Measurements from ENCODE around the gene ENPP7.

ENPP7 gene

DNA sequence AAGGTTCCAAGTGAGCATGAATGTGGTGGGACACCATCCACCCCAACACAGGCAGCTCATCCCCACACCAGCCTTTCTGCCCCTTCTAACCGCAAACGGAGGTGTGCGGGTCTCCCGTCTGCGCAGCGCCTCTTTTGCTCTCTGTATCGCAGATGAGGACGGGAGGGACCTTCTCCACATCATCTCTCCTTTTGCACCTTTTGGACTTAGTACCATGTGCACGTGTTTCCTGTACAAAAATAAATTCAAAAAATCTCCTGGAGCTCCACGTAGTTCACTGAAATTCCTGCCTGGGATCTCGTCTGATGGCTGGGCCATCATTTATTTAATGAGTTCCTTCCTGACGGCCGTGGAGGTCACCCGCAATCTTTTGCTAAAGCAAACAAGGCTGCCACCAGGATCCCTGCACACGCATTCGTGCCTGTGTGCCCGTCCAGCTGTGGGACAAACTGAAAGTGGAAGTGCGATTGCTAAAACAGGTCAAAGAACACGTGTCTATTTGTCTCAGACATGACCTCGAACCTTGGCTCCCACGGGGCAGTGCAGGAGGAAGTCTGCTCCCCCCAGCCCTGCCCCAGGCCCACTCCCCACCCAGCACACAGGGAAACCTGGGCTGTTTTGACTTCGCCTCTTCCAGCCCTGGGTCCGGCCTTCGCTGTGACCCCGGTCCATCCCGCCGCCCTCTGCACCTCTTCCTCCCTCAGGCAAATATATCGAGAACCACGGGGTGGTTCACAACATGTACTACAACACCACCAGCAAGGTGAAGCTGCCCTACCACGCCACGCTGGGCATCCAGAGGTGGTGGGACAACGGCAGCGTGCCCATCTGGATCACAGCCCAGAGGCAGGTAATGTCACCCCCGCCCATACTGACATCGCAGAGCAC is 2.3 kb downstream of the ENPP7 start:
- DNase-seq (ENCODE audit: low read depth), result no peak

DNA sequence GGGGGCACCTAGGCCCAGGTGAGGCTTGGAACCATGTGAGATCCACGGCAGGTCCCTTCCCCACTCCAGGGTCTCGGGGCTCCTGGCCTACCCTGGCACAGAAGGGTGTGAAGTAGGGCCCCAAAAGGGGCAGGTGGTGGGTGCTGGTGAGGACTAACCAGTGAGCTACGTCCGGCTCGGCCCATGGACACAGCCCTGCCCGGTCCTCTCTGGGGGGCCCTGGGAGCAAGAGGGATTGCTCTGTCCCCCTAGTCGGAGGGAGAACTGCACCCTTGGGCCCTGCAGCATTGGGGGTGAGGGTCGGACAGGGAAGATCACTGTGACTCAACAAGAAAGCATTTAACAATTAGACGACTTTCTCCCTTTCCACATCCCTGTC is 2.9 kb downstream of the ENPP7 start:
- no peak for DNase-seq (ENCODE audit: low read depth)

DNA sequence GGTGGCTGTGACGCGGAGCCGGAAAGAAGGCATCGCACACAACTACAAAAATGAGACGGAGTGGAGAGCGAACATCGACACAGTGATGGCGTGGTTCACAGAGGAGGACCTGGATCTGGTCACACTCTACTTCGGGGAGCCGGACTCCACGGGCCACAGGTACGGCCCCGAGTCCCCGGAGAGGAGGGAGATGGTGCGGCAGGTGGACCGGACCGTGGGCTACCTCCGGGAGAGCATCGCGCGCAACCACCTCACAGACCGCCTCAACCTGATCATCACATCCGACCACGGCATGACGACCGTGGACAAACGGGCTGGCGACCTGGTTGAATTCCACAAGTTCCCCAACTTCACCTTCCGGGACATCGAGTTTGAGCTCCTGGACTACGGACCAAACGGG is 4.4 kb downstream of the ENPP7 start:
- DNase-seq (ENCODE audit: low read depth), result no peak

DNA sequence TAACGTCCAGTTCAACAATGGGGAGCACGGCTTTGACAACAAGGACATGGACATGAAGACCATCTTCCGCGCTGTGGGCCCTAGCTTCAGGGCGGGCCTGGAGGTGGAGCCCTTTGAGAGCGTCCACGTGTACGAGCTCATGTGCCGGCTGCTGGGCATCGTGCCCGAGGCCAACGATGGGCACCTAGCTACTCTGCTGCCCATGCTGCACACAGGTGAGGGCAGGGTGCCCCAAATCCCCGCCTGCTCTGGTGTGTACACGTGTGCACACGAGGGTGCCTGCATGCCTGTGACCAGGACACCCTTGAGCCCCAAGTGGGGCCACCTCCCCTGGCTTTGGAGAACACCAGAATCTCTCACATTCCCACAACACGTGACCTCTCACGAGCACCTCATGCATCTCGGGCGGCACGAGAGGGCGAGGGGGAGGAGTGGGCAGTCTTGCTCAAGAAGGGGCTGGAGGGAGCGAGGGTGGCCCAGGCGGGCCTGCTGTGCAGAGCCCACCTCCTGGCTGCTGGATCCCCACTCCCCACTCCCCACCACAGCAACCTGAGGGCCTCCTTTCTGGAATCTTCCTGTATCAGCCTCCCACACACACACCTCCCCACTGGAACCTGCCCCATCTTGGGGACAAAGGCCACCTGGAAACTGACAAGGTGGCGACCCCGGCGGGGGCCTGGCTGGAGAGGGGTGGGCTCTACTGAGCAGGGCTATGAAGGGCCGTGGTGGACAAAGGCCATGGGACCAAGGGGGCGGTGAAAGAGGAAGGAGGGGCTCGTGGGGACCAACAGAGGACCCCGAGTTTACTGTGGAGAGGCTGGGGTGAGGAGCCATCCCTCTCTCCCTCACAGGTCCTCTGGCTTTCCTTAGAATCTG is 6.5 kb downstream of the ENPP7 start:
- DNase-seq (ENCODE audit: low read depth), result no peak

DNA sequence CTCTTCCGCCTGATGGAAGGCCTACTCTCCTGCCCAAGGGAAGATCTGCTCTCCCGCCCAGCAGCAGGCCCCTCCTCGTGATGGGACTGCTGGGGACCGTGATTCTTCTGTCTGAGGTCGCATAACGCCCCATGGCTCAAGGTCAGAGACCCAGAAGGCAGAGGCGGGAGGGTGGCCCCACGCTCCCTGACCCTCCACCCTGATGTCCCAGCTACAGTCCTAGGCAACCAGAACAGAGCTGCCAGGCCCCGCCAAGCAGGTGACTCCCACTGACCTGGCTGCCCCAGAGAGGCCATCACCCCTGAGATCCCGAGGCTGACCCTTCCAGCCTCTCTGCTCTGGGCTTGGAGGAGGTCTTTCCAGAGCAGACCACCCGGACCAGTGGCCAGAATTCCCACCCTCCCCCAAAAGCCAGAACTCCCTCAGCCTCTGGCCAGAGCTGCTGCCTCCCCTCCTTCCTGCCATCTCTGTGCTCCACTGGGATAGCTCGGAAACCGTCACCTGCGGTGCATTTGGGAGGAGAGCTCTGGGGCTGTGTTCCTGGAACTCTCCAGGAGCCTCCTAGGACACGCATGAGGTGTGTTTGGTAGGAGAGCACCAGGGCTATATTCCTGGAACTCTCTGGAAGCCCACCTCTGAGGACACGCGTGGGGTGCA is 7.3 kb downstream of the ENPP7 start:
- no peak for DNase-seq (ENCODE audit: low read depth)

DNA sequence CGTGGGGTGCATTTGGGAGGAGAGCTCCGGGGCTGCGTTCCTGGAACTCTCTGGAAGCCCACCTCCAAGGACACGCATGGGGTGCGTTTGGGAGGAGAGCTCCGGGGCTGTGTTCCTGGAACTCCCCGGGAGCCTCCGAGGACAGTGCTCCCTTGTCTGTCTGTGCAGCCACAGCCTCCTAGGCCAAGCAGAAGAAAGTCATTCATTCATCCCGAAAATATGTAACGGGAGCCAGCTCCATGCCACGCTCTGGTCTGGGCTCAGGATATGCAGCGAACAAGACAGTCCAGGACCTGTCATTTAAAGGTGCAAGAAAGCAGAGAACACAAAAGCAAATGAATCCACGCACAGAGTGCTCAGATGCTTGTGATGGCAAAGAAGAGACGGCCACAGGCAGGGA is 7.9 kb downstream of the ENPP7 start:
- no peak for DNase-seq (ENCODE audit: low read depth)

DNA sequence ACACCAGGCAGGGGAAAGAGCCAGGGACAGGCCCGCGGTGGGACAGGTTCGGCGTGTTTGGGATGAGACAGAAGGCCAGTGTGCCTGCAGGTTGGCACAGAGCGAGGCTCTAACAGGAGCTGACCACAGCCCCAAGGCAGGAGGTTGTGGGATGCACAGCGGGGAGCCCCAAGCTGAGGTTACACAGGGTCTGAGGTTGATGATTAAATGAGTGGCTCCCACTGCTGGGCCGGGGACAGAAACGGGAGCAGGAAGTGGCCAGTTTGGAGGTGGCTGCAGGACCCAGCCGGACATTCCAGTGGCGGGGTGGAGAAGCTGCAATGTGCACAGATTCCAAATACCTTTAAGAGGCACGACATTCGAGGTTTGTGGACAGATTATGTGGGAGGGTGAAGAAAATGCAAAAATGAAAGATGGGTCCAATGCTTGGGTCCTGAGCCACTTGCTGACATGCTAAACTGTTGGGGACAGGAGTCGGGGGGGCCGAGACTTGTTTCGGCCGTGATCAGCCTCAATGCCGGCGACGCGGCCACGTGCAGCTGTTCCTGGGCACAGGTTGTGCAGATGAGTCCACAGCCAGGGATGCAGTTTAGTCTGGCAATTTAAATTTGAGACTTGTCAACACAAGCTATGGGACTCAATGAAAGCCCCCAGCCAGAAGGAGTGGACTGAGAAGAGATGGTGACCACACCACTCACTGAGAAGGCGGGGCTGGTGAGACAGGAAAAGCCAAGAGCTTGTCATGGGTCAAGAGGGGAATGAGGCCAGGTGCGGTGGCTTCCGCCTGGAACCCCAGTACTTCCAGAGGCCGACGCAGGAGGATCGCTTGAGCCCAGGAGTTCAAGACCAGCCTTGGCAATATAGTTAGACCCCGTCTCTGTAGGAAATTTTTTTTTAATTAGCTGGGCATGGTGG is 8.7 kb downstream of the ENPP7 start:
- DNase-seq (ENCODE audit: low read depth), result no peak

DNA sequence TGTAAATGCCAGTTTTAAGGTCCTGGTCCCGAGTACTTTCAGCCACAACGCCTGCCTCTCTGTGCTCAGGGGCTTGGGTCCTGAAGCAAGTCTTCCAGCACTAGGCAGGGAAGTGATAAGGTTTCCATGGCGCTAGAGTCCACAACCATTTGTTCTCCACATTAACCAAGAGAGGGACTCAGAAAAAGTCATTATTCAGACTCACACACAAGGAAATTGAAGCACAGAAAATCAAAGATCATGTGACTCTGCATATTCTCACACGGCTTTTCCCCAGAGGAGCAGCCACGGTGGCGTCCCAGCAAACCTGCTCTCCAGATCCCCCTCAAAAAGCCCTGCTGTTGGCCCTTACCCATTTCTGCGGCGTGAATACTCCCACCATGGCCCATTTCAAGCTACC is 9.7 kb downstream of the ENPP7 start:
- DNase-seq (ENCODE audit: low read depth), result no peak

DNA sequence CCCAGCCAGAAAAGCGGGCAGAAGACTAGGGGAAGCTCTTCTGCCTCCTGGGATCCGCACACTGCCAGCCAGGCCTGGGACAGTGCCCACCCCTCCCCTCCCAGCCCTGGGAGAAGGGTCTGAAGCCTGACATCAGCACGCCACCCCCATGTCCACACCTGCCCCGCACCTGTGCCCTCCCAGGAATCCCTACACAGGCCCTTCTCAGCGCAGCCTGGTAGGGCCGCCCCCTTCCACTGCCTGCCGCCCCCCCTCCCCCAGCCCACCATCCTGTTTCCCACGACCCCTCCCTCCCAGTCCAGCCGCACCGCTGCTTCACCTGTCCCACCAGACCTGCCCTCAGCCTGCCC is 10.6 kb downstream of the ENPP7 start:
- no peak for DNase-seq (ENCODE audit: low read depth)

DNA sequence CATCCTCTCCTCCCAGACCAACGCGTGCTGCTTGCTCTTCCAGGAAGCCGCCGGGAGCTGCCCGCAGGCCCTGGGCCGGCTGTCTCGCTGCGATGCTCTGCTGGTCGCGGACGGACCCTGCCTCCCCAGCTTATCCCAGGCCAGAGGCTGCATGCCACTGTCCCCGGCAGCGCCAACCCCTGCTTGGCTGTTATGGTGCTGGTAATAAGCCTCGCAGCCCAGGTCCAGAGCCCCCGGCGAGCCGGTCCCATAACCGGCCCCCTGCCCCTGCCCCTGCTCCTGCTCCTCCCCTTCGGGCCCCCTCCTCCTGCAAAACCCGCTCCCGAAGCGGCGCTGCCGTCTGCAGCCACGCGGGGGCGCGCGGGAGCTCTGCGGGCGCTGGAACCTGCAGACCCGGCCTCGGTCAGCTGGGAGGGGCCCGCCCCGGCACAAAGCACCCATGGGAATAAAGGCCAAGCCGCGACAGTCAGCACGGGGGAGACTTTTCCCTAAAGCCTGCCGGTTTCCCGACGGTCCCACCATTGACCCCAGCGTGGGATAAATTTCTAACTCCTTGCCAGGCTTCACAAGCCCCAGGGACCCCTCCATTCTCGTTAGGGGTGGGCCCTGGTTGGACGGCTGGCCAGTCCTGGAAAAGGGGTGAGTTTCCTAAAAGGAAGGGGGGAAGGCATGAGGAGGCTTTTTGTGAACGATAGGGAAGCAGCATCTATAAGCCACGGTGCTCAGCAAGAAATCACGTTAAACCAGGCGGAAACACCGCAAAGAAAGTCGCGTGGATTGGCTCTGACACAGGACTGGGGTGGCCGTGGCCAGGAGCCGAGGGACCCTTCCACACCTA is 11.2 kb downstream of the ENPP7 start:
- peak; percentile 17 for DNase-seq (ENCODE audit: low read depth)

DNA sequence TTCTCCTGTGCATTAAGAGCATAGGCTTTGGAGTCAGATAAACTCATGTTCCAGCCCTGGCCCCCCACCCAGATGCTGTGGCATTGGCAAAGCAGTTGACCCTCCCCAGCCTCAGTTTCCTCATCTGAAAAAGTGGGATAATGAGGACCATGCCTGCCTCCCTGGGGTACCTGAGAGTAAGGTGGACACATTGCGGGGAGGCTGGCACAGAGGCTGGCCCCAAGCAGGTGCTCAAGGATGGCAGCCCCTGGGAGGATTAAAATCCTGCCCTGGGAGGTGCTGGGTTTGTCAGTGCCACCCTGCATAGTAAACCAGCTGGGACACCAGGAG is 11.8 kb downstream of the ENPP7 start:
- no peak for DNase-seq (ENCODE audit: low read depth)

DNA sequence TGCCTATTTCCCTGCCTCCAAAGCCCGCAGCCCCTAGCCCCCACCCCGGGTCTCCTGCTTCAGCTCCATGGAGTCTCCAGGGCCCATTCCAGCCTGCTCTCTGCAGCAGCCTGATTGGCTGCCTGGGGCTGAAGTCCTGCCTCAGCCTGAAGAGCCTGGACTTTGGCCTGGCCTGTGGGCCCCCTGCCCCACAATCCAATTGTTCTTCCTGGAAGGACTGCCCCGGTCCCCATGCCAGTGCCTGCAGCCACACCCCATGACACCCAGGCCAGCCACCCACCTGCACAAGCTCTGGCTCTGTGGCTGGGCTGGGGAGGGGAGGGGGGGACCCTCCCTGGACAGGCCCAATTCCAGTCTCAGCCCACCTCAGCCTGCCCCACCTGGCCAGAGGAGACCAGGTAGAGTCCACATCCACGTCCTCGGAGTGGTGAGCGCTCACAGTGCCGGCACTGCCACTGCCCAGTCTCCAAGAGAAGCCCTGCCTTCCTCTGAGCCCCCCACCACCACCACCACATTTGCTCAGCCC is 12.3 kb downstream of the ENPP7 start:
- DNase-seq (ENCODE audit: low read depth), result no peak

DNA sequence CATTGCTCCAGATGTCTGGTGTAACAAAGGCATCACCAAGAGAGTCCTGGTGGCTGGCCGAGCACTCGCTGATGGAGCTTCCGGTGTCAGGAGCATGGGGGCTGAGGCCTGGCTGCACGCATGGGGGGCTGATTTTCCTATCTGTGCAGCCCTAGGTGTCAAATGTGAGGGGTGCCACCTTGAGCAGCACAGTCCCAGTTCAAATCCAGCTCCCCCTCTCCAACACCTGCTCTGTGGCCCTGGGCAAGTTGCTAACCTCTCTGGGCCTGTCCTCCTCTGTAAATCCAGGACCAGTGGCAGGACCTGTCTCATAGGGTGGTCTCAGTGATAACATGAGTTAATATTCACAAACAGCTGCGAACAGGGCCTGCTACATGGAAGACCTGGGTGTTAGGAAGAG is 12.9 kb downstream of the ENPP7 start:
- no peak for DNase-seq (ENCODE audit: low read depth)

DNA sequence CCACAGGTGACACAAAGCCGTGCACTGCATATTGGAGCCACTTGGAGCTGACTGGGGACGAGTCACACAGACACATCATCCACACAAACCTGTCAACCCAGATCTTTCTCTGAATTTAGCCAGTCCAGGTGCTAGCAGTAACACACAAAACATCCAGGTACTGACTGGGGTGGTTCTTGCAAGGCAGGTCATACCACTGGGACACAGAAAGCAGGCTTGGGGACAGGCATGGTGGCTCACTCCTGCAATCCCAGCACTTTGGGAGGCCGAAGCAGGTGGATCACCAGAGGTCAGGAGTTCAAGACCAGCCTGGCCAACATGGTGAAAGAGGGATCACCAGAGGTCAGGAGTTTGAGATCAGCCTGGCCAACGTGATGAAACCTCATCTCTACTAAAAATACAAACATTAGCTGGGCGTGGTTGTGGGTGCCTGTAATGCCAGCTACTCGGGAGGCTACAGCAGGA is 14.9 kb downstream of the ENPP7 start:
- DNase-seq (ENCODE audit: low read depth), result no peak

DNA sequence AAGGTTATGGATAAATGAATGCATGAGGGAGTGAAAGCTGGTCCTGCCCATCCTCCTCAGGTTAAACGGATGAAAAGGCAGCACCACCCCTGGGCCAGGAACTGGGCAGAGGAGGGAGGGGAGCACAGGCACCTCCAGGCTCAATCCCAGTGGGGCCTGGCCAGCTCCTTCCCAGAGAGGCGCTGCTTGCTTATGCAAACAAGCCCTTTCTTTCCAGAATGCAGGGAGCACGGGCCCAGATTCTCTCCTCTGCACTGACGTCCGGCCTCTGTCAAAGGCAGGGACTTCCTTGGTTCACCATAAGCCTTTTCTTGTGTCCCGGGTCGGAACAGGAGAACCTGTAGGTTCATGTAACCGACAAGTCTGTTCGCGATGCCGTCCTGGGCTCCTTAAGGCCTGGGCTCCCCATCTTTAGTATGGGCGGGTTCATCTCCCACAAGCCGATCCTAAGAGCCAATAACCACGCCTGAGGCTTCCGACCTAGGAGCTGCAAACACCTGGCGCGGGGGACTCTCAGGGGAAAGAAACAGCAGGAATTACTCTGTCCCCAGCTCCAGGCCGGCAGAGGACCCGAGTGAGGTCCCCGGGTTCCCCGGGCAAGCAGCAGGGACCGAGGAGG is 16.3 kb downstream of the ENPP7 start:
- no peak for DNase-seq (ENCODE audit: low read depth)

DNA sequence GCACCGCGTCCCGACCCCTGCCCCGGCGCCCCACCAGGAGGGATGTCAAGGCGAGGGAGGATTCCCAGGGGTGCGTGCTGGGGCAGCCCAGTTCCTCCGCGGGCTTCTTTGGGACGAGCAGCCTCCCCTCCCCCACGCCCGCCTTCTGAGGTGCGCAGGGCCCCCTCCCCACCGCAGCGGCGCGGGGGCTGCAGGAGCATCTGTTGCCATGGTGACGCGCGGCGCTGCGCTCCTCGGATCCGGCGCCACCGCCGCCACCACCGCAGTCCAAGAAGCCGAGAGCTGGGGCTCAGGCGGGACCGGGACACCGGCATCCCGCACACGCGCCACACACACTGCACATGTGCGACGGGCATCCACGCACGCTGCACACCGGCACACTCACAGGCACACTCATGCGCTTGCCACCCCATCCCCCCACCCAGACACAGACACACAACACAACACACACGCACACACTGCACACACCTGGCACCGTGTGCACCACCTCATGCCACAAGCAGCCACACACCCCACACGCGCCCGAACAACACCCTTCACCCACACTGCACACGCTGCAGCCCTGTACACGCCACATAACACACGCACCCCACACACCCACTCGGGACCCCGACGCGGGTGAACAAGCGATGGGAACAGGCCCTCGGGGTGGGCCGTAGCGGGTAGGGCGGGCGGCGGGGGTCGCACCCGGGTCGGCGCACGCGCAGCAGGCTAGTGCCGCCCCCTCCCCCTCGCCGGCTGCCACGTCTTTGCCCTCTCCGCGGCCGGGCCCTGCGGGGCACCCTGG is 17.0 kb downstream of the ENPP7 start:
- no peak for DNase-seq (ENCODE audit: low read depth)

DNA sequence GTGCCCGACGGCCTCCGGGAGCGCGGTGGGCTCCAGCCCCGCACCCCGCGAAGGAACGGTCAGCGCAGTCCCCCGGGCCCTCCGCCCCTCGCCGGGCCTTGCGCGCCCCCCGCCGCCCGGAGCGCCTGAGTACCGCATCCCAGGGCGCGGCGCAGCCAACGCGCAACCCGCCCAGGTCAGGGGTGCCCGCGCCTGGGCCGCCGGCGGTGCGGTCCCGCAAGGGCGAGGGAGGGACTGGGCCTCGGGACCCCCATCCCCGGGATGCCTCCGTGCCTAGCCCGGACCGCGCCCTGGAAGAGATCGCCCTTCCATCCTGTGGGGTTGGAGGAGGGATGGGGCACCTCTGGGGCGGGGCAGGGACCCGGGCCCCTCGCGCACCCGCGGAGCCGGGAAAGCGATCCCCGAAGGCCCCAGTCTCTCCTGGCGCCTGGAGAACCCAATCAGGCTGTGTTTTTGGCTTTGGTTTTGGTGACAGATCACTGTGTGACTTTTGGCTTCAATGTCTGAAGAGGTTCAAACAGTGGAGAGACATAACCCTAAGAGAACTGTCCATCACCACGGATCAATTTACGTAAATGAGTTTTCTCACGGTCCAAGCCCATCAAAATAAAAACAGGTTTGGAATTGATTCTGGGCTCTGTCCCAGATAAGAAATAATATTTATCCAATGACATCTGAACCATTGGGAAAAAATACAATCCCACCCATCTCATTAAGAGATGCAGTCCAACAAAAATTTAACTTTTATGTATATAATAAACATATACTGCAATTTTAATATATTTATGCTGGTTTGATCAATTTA is 17.8 kb downstream of the ENPP7 start:
- DNase-seq (ENCODE audit: low read depth), result no peak

DNA sequence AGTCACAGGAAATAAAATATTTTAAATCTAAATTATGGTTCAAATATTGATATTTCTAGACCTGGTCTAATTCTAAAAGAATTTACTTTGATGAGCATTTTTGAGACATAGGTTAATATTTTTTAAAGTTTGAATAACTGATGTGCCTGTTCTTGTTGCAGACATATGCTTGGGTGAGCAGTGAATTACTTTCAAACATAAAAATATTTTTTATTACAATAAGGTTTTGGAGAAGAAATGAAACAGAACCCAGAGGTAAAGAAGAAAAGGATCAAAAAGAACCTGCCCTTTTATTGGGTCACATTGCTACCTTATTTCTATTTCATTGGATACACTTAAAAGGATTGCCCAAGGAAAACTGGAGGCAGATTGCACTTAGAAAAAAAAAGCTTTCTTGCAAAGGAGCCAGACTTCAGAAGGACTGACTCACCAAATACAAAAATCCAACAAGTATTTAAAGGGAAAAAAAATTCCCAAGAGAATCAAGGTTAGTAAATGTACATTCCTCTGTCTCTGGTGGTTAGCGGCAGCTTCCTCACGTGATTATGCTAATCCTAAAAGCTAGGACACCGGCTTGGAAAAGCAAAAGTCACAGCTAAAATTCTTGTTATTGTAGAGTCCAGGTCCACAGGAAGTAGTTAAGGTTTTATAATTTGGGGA is 18.5 kb downstream of the ENPP7 start:
- DNase-seq (ENCODE audit: low read depth), result peak; percentile 23
